ENCODE results near the gene TUNAR.

DNA sequence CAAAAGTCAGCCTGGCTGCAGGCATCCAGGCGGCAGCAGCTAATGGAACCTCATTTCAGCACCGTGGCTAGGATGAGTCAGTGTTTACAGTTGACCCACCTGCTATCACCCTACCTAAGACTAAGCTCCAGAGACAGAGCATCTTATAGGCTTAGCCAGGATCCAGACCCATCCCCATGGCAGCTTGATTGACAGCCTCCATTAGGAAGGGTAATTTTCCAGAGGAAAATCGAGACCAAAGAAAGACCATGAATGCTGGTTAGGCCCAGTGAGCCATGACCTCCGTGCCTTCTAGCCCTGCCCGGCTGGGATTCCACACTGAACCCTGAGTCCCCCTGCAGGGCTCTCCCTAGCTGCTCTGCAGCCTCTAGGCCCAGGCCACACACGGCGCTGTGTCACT, 38.7 kb downstream of the TUNAR start:
- TF ChIP-seq, protein P1, sequence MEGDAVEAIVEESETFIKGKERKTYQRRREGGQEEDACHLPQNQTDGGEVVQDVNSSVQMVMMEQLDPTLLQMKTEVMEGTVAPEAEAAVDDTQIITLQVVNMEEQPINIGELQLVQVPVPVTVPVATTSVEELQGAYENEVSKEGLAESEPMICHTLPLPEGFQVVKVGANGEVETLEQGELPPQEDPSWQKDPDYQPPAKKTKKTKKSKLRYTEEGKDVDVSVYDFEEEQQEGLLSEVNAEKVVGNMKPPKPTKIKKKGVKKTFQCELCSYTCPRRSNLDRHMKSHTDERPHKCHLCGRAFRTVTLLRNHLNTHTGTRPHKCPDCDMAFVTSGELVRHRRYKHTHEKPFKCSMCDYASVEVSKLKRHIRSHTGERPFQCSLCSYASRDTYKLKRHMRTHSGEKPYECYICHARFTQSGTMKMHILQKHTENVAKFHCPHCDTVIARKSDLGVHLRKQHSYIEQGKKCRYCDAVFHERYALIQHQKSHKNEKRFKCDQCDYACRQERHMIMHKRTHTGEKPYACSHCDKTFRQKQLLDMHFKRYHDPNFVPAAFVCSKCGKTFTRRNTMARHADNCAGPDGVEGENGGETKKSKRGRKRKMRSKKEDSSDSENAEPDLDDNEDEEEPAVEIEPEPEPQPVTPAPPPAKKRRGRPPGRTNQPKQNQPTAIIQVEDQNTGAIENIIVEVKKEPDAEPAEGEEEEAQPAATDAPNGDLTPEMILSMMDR (IDR thresholded peaks at IDR 0.05) = no peak
- TF ChIP-seq POLR2A (IDR thresholded peaks at IDR 0.05) = no peak

Measured in tibial nerve (tissue), 3 donors.